ENCODE results near the gene VPS13C.

GRCh38 chr15:62106096-62106495, 45.8 kb upstream of the VPS13C start:
- TF ChIP-seq EZH2 (IDR thresholded peaks at IDR 0.05; ENCODE audit: insufficient read depth, poor library complexity, severe bottlenecking) (no peak), EZH2phosphoT487 (IDR thresholded peaks at IDR 0.05; ENCODE audit: insufficient read depth, low read depth) (no peak)
